Cerebellar nuclear complex (tissue), 1 donor: ENCODE measurements around the gene URB1.
"Not testable (repeated sequence)": the region's sequence is repeated elsewhere in the genome, so short reads cannot be mapped to it uniquely, and the experiment has no call there.

Experiments
- DNase-seq, 2 experiments: peaks; one replicate each; lab custom pipeline; 2025; lab: John Stamatoyannopoulos, UW

URB1 gene

GRCh38 chr21:32319012-32319411 is 73.8 kb downstream of the URB1 start:
- DNase-seq, result no peak

- no peak for DNase-seq
These were observed 75.1 kb downstream of the URB1 start for GRCh38 chr21:32317726-32318125.

- no peak for DNase-seq
These were observed 76.2 kb downstream of the URB1 start for GRCh38 chr21:32316361-32317215.

GRCh38 chr21:32315511-32316281 is 77.1 kb downstream of the URB1 start:
- no peak for DNase-seq

GRCh38 chr21:32314806-32315205 is 78.0 kb downstream of the URB1 start:
- DNase-seq, result no peak

GRCh38 chr21:32312976-32313375 is 79.8 kb downstream of the URB1 start:
- no peak for DNase-seq

GRCh38 chr21:32312326-32312725 is 80.5 kb downstream of the URB1 start:
- DNase-seq, result no peak

- no peak for DNase-seq
These were observed 81.2 kb downstream of the URB1 start for GRCh38 chr21:32311621-32312020.

- DNase-seq, result not testable (repeated sequence)
These were observed 81.8 kb downstream of the URB1 start for GRCh38 chr21:32310976-32311375.

GRCh38 chr21:32309906-32310460 is 82.8 kb downstream of the URB1 start:
- DNase-seq, result no peak

GRCh38 chr21:32308696-32309095 is 84.1 kb downstream of the URB1 start:
- no peak for DNase-seq

- DNase-seq, result no peak
These were observed 85.1 kb downstream of the URB1 start for GRCh38 chr21:32307706-32308105.

GRCh38 chr21:32306021-32306780 is 86.6 kb downstream of the URB1 start:
- no peak for DNase-seq

- DNase-seq, result no peak
These were observed 87.8 kb downstream of the URB1 start for GRCh38 chr21:32304998-32305397.

- DNase-seq, result no peak
These were observed 89.4 kb downstream of the URB1 start for GRCh38 chr21:32303385-32303784.

- DNase-seq, result no peak
These were observed 90.3 kb downstream of the URB1 start for GRCh38 chr21:32302560-32302959.

GRCh38 chr21:32301596-32301995 is 91.2 kb downstream of the URB1 start:
- DNase-seq, result no peak

GRCh38 chr21:32300117-32300681 is 92.6 kb downstream of the URB1 start:
- DNase-seq, result no peak

- no peak for DNase-seq
These were observed 93.1 kb downstream of the URB1 start for GRCh38 chr21:32299695-32300094.

- peak in 1 of 2 experiments; percentile 56 for DNase-seq
These were observed 94.1 kb downstream of the URB1 start, which contains the start of gene MRAP for GRCh38 chr21:32298658-32299081. Gene MRAP, plus strand, starts transcription at chr21:32298855. Its CDS starts 117 bp downstream, at chr21:32298972.

- DNase-seq, result no peak
These were observed 94.7 kb downstream of the URB1 start for GRCh38 chr21:32298148-32298559.

- no peak for DNase-seq
These were observed 95.4 kb downstream of the URB1 start for GRCh38 chr21:32297449-32297848.
